SJCRH30 (cell line): ENCODE measurements around the gene ATF7. TPM values are rescaled to one million over a fixed set of nuclear protein-coding genes. Genes with fewer than 3 reads are reported as not detected.
A peak's percentile ranks its signal among the peaks of the same experiment; 100 is the strongest.
"Not testable (repeated sequence)": the region's sequence is repeated elsewhere in the genome, so short reads cannot be mapped to it uniquely, and the experiment has no call there.

Experiments used
- DNase-seq, 2 experiments: peaks; one replicate each; pipeline ENCODE4 v3.0.0-alpha.2; 2015 to 2020
- H3K27ac ChIP-seq: fragments of 250-450 bp; sonication (Bioruptor Pico); 2 replicates; pipeline ENCODE4 v1.5.1; 2020; ENCODE audit warnings: mild to moderate bottlenecking, moderate library complexity
- H3K27me3 ChIP-seq: fragments of 250-450 bp; sonication (Bioruptor Pico); 2 replicates; pipeline ENCODE4 v1.5.1; 2020; ENCODE audit warnings: mild to moderate bottlenecking, moderate library complexity
- H3K36me3 ChIP-seq: fragments of 250-450 bp; sonication (Bioruptor Pico); 2 replicates; pipeline ENCODE4 v1.5.1; 2020; ENCODE audit warnings: mild to moderate bottlenecking, moderate library complexity
- H3K4me1 ChIP-seq: fragments of 250-450 bp; sonication (Bioruptor Pico); 2 replicates; pipeline ENCODE4 v1.5.1; 2020; ENCODE audit warnings: mild to moderate bottlenecking, moderate library complexity
- H3K4me3 ChIP-seq: fragments of 250-450 bp; sonication (Bioruptor Pico); 2 replicates; pipeline ENCODE4 v1.5.1; 2020; ENCODE audit warnings: mild to moderate bottlenecking, moderate library complexity
- H3K9me3 ChIP-seq: fragments of 250-450 bp; sonication (Bioruptor Pico); replicated peaks from 2 replicates; pipeline ENCODE4 v1.5.1; 2020; ENCODE audit warnings: mild to moderate bottlenecking, moderate library complexity
- total RNA-seq: library from RNA; depleted of rRNA; stranded (reverse); fragments of >200 nt; shearing (Covaris generic); gene quantifications from 2 replicates; pipeline ENCODE4 v1.2.3, GENCODE V29; 2014

The ATF7 gene
- total RNA-seq, 1 experiment from 2014 or later: 13.3 TPM

DNA sequence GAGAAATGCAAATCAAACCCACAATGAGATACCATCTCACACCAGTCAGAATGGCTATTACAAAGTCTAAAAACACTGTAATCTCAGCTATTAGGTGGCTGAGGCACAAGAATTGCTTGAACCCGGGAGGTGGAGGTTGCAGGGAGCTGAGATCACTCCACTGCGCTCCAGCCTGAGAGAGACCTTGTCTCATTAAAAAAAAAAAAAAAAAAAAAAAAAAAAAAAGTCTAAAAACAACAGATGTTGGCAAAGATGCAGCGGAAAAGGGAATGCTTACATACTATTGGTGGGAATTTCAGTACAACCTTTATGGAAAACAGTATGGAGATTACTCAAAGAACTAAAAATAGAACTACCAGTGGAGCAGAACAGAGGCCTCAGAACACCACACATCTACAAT lies 19.0 kb upstream of the ATF7 start:
- H3K36me3 ChIP-seq: no peaks in the 10 kb centered on the region
- no peaks in the 10 kb centered on the region for H3K27me3 ChIP-seq
- DNase-seq: peak; percentile 16 to 26
- H3K4me1 ChIP-seq: peaks cover 10% of the 10 kb centered on the region; the same call in 1 of the 2 replicates
- H3K27ac ChIP-seq: peak overlapping the region; percentile 18; the same call in 1 of the 2 replicates
- peaks cover 7% of the 10 kb centered on the region for H3K9me3 ChIP-seq
- no peak overlapping the region for H3K4me3 ChIP-seq

DNA sequence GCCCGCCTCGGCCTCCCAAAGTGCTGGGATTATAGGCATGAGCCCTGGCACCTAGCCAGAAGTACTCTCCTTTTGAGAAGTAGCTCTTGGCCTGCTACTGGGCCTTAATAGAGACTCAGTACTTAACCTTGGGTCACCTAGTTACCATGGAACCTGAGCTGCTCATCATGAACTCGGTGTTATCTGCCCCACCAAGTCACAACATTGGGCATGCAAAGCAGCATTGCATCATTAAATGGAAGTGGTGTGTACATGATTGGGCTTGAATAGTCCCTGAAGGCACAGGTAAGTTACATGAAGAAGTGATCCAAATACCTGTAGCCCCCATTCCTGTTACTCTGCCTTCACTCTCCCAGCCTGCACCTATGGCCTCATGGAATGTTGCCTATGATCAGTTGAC lies 18.0 kb upstream of the ATF7 start:
- no peaks in the 10 kb centered on the region for H3K27me3 ChIP-seq
- peaks cover 10% of the 10 kb centered on the region; the same call in 1 of the 2 replicates for H3K4me1 ChIP-seq
- H3K9me3 ChIP-seq: peaks cover 7% of the 10 kb centered on the region
- DNase-seq: no peak
- no peak overlapping the region for H3K27ac ChIP-seq
- no peaks in the 10 kb centered on the region for H3K36me3 ChIP-seq
- H3K4me3 ChIP-seq: no peak overlapping the region

DNA sequence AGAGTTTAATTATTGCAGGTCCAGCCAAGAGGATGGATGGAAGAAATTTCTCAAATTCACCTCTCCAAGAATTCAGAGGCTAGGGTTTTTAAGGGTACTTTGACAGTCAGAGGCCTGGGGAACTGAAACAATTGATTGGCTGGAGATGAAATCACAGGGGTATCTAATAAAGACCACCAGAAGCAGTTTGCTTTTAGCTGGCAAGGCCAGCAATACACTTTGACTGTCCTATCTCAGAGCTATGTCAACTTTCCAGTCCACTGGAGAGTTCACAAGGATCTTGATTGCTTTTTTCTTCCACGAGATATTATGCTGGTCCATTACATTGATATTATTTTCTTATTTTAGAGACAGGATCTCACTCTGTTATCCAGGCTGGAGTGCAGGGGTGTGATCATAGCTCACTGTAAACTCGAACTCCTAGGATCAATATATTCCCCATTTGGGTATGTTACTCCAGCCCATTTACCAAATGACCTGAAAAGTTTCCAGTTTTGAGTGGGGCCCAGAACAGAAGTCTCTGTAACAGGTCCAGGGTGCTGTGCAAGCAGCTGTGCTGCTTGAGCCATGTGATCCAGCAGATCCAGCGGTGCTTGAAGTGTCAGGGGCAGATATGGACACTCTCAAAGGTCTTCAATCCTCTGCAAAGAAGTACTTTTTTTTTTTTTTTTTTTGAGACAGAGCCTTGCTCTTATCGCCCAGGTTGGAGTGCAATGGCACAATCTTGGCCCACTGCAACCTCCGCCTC lies 17.2 kb upstream of the ATF7 start:
- peaks cover 7% of the 10 kb centered on the region for H3K9me3 ChIP-seq
- DNase-seq: no peak
- no peak overlapping the region for H3K4me3 ChIP-seq
- H3K36me3 ChIP-seq: no peaks in the 10 kb centered on the region
- H3K4me1 ChIP-seq: peaks cover 10% of the 10 kb centered on the region; the same call in 1 of the 2 replicates
- H3K27ac ChIP-seq: no peak overlapping the region
- no peaks in the 10 kb centered on the region for H3K27me3 ChIP-seq

DNA sequence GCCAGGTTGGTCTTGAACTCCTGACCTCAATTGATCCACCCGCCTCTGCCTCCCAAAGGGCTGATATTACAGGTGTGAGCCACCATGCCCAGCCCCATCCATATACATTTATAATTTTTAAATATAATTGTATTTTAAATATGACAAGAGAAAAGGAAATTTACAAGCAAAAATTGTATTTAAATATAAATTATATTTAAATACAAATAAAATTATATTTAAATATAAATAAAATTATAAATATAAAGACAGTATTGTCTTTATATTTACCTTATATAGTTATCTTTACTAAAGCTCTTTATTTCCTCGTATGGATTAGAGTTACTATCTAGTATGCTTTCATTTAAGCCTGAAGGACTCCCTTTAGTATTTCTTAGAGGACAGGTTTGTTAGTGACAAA lies 11.9 kb upstream of the ATF7 start:
- Histone ChIP-seq H3K9me3 (no peaks in the 10 kb centered on the region), H3K4me1 (no peaks in the 10 kb centered on the region), H3K4me3 (no peak overlapping the region), H3K36me3 (no peaks in the 10 kb centered on the region), H3K27ac (no peak overlapping the region), H3K27me3 (no peaks in the 10 kb centered on the region)
- no peak for DNase-seq

DNA sequence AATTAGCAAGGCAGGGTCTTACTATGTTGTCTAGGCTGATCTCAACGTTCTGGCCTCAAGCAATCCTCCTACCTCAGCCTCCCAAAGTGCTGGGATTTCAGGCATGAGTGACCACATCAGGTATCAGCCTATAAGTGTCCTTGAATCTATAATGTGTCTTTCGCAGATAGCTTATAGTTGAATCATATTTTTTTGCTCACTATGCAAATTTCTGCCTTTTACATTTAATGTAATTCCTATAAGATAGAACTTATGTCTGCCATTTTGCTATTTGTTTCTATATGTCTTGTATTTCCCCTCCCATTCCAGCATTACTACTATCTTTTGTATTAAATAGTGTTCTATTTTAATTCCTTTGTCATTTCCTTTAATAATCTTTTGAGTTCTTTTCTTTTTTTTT lies 10.5 kb upstream of the ATF7 start:
- Histone ChIP-seq H3K4me3 (no peak overlapping the region), H3K36me3 (no peaks in the 10 kb centered on the region), H3K9me3 (no peaks in the 10 kb centered on the region), H3K27ac (no peak overlapping the region), H3K27me3 (no peaks in the 10 kb centered on the region), H3K4me1 (no peaks in the 10 kb centered on the region)
- no peak for DNase-seq

DNA sequence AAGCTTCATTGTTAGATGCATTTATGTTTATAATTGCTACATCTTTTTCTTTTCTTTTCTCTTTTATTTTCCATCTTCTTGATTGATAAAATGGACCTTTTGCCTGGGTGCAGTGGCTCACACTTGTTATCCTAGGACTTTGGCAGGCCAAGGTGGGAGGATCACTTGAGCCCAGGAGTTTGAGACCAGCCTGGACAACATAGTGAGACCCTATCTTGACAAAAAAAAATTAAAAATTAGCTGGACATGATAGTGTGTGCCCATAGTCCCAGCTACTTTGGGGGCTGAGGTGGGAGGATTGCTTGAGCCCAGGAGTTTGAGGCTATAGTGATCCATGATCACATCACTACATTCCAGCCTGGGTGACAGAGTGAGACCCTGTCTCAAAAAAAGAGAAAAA lies 9.5 kb upstream of the ATF7 start:
- not testable (repeated sequence) for H3K4me3 ChIP-seq, DNase-seq, H3K27me3 ChIP-seq, H3K27ac ChIP-seq, H3K36me3 ChIP-seq, H3K4me1 ChIP-seq, H3K9me3 ChIP-seq

DNA sequence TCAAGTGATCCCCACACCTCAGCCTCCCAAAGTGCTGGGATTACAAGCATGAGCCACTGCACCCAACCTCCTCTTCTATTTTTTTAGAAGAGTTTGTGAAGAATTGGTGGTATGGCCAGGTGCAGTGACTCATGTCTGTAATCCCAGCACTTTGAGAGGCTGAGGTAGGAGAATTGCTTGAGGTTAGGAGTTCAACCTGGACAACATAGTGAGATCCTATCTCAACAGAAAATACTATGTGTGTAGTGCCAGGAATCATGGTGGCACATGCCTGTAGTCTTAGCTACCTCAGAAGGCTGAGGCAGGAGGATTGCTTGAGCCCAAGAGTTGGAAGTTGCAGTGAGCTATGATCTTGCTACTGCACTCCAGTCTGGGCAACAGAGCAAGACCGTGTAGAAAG lies 5.5 kb upstream of the ATF7 start:
- no peaks in the 10 kb centered on the region for H3K9me3 ChIP-seq
- H3K36me3 ChIP-seq: no peaks in the 10 kb centered on the region
- H3K4me3 ChIP-seq: no peak overlapping the region
- no peaks in the 10 kb centered on the region for H3K4me1 ChIP-seq
- no peak for DNase-seq
- H3K27me3 ChIP-seq: no peaks in the 10 kb centered on the region
- H3K27ac ChIP-seq: no peak overlapping the region

DNA sequence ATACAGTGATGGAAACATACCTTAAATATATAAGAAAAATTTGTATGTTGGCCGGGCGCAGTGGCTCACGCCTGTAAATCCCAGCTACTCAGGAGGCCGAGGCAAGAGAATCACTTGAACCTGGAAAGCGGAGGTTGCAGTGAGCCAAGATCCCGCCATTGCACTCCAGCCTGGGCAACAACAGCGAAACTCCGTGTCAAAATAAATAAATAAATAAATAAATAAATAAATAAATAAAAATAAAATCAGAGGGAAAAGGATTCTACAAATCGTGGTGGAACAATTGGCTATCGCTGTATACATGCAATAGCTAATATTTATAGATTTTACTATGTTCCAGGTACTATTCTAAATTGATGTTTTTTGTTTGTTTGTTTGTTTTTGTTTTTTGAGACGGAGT lies 1.7 kb upstream of the ATF7 start:
- Histone ChIP-seq H3K36me3 (no peaks in the 10 kb centered on the region), H3K27me3 (no peaks in the 10 kb centered on the region), H3K27ac (no peak overlapping the region), H3K9me3 (no peaks in the 10 kb centered on the region), H3K4me1 (peaks cover 11% of the 10 kb centered on the region), H3K4me3 (no peak overlapping the region)
- no peak for DNase-seq

DNA sequence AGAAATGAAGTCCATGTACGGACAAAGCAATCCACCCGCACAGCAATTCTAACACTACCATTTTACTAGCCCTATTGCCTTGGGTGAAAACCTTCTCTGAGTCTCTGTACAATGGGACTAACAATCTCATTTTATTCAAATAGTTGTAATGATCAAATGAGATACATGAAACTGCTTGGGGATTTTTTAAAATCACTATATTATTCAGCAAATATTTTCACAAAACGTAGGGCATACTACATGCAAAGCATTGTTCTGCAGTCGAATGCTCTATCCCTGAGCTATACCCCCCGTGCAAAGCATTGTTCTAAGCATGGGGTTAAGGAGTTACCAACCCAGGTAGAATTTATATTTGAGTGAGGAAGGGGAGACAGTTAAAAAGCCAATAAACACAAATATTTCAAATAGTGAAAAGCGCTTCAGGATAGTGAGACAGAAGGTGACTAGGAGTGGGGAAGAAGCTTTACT lies 554 bp upstream of the ATF7 start:
- DNase-seq: no peak
- Histone ChIP-seq H3K4me3 (peak overlapping the region; percentile 80), H3K36me3 (no peaks in the 10 kb centered on the region), H3K27ac (no peak overlapping the region), H3K9me3 (no peaks in the 10 kb centered on the region), H3K27me3 (no peaks in the 10 kb centered on the region), H3K4me1 (peaks cover 11% of the 10 kb centered on the region)

DNA sequence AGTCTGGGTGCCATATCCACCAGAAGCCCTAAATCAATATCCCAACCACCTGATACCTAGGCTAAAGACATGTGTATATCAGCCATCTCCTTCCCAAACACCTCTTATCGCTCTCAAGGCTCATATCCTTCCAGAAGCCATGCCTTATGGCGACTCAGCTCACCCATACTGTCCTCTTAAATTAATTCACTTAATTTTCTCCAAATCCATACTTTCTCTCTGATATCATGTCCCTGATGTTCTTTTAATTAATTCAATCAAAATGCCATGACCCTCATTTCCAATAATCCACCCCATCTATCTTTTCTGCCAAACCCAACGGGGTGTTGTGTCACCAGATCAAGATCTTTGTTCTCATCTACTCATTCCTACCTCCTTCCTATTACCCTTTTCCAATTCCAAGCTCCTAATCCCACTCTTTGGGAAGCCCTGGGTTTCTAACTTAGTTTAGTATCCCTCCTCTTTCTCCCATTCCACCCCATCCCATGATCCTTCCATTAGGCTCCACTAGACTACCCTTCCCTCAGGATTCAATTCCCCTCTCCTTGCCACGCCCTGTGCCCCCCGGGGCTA lies 723 bp downstream of the ATF7 start:
- DNase-seq: no peak
- Histone ChIP-seq H3K4me3 (peak overlapping the region; percentile 80), H3K4me1 (peaks cover 11% of the 10 kb centered on the region), H3K9me3 (no peaks in the 10 kb centered on the region), H3K36me3 (no peaks in the 10 kb centered on the region), H3K27me3 (no peaks in the 10 kb centered on the region), H3K27ac (peak overlapping the region; percentile 97)

DNA sequence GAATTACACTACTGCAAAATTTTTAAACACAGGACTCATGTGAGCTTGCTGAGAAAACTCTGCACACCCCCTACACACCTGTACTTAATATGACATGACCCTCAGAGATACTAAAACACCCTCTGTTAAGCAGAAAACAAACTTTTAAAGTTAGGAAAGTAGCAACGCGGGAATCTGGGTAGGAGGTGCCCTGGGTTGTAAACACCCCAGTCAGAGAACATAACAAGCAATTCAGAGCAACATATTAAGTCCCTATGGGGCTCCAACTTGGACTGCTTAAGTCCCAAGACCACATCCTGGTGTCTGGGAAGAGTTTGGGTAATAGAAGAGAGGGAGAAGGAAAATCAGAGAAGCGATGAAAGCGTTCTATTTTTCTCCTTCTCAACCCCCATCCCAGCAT lies 1.2 kb downstream of the ATF7 start:
- H3K27ac ChIP-seq: no peak overlapping the region
- H3K27me3 ChIP-seq: no peaks in the 10 kb centered on the region
- DNase-seq: no peak

DNA sequence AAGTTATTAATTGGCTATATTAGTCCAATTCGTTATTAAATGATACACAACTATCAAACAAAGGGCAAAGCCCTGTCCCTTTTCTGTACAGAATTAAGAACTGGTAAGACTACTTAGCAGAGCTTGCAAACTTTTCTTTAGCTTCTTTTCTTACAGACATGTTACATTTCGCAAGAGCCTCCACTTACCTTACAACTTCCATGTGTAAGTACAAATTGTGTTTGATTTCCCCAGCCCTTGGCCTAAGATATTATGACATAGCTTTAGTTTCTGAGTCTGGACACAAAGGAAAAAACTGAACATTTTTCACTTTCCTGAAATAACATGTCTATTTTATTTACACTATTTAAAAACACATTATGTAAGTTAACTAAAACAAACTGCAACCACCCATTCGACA lies 1.7 kb downstream of the ATF7 start:
- H3K9me3 ChIP-seq: no peaks in the 10 kb centered on the region
- no peaks in the 10 kb centered on the region for H3K27me3 ChIP-seq
- H3K27ac ChIP-seq: no peak overlapping the region
- H3K4me1 ChIP-seq: peaks cover 11% of the 10 kb centered on the region
- no peak overlapping the region for H3K4me3 ChIP-seq
- H3K36me3 ChIP-seq: no peaks in the 10 kb centered on the region
- DNase-seq: no peak

More for the DNA sequence above, 1.2 kb downstream of the ATF7 start:
- H3K4me3 ChIP-seq: peak overlapping the region; percentile 80
- no peaks in the 10 kb centered on the region for H3K9me3 ChIP-seq
- H3K4me1 ChIP-seq: peaks cover 11% of the 10 kb centered on the region
- no peaks in the 10 kb centered on the region for H3K36me3 ChIP-seq

DNA sequence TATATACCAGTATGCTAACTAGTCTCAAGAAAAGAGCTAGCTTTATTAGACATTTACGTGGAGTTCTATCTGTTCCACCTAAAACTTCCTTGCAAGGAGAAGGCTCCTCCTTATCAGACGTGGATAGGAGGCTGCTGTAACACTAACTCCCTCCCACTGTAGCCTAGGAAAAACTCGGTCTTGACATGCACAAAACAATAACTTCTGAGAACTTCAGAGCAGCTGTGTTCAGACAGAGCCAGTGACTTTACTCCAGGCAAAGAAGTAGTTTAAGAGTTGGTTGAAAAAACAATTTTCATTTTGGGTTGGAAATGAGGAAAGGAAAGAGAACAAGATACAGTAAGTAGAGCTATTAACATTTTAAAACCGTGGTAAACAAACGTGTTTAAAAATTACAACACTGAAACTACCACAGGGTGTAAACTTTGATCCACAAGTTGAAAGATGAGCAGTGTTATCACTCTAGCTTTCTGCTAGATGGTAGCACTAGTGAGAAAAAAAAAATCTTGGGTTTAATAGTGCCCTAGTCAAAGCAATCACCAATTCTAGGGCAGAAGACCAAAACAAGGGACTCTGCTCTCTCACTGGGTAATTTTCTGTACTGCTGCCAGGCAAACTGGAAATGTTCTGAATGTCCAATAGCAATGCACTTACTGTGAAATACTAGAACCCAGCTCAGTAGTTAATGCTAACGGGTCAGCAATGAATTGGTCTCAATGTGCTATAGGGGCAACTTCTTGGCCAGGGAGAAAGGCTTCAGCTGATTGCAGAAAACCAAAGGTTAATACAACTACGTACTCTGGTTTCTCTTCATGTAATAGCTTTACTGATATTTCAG lies 2.4 kb downstream of the ATF7 start:
- DNase-seq: no peak
- Histone ChIP-seq H3K27ac (no peak overlapping the region), H3K36me3 (no peaks in the 10 kb centered on the region), H3K4me1 (peaks cover 11% of the 10 kb centered on the region), H3K27me3 (no peaks in the 10 kb centered on the region), H3K9me3 (no peaks in the 10 kb centered on the region), H3K4me3 (no peak overlapping the region)

DNA sequence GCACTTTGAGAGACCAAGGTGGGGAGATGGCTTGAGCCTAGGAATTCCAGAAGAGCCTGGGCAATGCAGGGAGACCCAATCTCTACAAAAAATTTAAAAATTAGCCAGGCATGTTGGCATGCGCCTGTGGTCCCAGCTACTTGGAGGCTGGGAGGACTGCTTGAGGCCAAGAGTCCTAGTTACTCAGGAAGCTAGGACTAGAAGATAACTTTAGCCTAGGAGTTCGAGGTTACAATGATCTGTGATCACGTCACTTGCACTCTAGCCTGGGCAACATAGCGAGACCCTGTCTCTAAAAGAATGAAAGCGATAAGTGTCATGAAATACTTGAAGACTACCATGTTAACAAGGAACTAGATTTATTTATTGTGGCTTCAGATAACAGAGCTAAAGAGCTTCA lies 3.5 kb downstream of the ATF7 start:
- no peak overlapping the region for H3K4me3 ChIP-seq
- DNase-seq: no peak
- H3K27ac ChIP-seq: no peak overlapping the region
- H3K36me3 ChIP-seq: no peaks in the 10 kb centered on the region; the same call in none of the 2 replicates
- no peaks in the 10 kb centered on the region for H3K27me3 ChIP-seq
- H3K4me1 ChIP-seq: peaks cover 11% of the 10 kb centered on the region
- no peaks in the 10 kb centered on the region for H3K9me3 ChIP-seq

DNA sequence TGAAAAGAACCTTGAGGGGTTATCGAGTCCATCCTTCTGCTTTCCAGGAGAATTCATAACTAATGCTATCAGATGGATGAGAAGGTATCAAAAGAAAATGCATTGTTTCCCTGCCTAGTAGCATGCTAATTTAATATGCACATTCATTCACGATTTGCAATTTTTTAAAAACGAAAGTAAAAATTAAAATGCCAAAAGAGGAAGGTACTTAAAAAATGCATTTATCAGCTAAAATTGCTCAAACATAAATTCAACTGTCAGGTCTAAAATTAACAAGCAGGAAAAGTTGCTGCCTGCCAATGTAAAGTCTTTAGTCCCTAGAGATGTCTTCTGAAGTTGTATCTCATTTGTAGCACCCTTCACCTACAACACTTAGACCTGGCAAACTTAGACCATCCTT lies 7.9 kb downstream of the ATF7 start:
- H3K36me3 ChIP-seq: no peaks in the 10 kb centered on the region; the same call in none of the 2 replicates
- no peak overlapping the region for H3K27ac ChIP-seq
- no peak overlapping the region for H3K4me3 ChIP-seq
- no peaks in the 10 kb centered on the region for H3K27me3 ChIP-seq
- H3K4me1 ChIP-seq: no peaks in the 10 kb centered on the region
- DNase-seq: no peak
- H3K9me3 ChIP-seq: no peaks in the 10 kb centered on the region
